Measurements from ENCODE around the gene TPSB2.
"Not testable (repeated sequence)": the region's sequence is repeated elsewhere in the genome, so short reads cannot be mapped to it uniquely, and the experiment has no call there.

DNA sequence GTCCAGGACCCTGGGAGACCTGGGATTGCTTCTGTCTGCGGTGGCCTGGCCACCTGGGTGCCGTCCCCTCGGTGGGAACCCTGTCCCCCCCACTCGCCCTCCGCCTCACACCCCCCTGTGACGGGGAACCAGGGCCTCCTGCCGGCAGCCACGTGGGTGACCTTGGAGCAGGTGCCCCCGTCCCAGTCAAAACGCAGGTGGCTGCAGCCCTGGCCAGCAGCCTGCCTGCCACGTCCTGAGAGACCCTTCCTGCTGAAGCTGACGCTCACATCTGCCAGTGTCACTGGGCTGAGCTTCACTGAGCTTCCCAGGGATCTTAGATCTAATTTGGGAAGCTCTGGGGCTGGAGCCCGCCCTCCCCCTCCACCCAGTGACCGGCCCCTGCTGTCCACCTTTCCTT, 3.3 kb downstream of the TPSB2 start:
- TF ChIP-seq, protein P1, sequence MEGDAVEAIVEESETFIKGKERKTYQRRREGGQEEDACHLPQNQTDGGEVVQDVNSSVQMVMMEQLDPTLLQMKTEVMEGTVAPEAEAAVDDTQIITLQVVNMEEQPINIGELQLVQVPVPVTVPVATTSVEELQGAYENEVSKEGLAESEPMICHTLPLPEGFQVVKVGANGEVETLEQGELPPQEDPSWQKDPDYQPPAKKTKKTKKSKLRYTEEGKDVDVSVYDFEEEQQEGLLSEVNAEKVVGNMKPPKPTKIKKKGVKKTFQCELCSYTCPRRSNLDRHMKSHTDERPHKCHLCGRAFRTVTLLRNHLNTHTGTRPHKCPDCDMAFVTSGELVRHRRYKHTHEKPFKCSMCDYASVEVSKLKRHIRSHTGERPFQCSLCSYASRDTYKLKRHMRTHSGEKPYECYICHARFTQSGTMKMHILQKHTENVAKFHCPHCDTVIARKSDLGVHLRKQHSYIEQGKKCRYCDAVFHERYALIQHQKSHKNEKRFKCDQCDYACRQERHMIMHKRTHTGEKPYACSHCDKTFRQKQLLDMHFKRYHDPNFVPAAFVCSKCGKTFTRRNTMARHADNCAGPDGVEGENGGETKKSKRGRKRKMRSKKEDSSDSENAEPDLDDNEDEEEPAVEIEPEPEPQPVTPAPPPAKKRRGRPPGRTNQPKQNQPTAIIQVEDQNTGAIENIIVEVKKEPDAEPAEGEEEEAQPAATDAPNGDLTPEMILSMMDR (IDR thresholded peaks at IDR 0.05; ENCODE audit: low read length): not testable (repeated sequence)
- not testable (repeated sequence) for TF ChIP-seq EZH2phosphoT487 (IDR thresholded peaks at IDR 0.05; ENCODE audit: low read length); EZH2 (optimal IDR thresholded peaks at IDR 0.05; ENCODE audit: low read depth, low read length)
